Suprapubic skin (tissue), 3 donors: Measurements from ENCODE around the gene SORCS2.

Experiments
- POLR2A ChIP-seq, 2 donors: fragments of 450-650 bp; IDR thresholded peaks; one replicate each; pipeline ENCODE4 v1.6.1; 2017; ENCODE audit warnings: antibody characterized with exemption in 2 of 2, mild to moderate bottlenecking in 2 of 2, moderate library complexity in 2 of 2
- TF ChIP-seq, protein P1 (sequence below), 2 donors: fragments of 200-600 bp in 1 of 2; fragments of 450-650 bp in 1 of 2; sonication (generic) in 1 of 2; IDR thresholded peaks; one replicate each; pipeline ENCODE4 v1.5.1; 2016 to 2019; ENCODE audit warnings: antibody characterized with exemption in 2 of 2, mild to moderate bottlenecking in 1 of 2, moderate library complexity in 1 of 2

- TF ChIP-seq, protein P1, sequence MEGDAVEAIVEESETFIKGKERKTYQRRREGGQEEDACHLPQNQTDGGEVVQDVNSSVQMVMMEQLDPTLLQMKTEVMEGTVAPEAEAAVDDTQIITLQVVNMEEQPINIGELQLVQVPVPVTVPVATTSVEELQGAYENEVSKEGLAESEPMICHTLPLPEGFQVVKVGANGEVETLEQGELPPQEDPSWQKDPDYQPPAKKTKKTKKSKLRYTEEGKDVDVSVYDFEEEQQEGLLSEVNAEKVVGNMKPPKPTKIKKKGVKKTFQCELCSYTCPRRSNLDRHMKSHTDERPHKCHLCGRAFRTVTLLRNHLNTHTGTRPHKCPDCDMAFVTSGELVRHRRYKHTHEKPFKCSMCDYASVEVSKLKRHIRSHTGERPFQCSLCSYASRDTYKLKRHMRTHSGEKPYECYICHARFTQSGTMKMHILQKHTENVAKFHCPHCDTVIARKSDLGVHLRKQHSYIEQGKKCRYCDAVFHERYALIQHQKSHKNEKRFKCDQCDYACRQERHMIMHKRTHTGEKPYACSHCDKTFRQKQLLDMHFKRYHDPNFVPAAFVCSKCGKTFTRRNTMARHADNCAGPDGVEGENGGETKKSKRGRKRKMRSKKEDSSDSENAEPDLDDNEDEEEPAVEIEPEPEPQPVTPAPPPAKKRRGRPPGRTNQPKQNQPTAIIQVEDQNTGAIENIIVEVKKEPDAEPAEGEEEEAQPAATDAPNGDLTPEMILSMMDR (IDR thresholded peaks at IDR 0.05): no peak
- TF ChIP-seq POLR2A (IDR thresholded peaks at IDR 0.05): no peak
These were observed 315.0 kb downstream of the SORCS2 start for GRCh38 chr4:7507381-7507780.
